GM19043 (cell line): Measurements from ENCODE around the gene ST14.

Experiments used
- ATAC-seq: cut with Tn5 transposase; IDR thresholded peaks from one replicate; pipeline ENCODE4 v1.9.1; 2021; ENCODE audit warnings: low read depth; ENCODE audit not compliant: unreplicated experiment

Gene ST14

DNA sequence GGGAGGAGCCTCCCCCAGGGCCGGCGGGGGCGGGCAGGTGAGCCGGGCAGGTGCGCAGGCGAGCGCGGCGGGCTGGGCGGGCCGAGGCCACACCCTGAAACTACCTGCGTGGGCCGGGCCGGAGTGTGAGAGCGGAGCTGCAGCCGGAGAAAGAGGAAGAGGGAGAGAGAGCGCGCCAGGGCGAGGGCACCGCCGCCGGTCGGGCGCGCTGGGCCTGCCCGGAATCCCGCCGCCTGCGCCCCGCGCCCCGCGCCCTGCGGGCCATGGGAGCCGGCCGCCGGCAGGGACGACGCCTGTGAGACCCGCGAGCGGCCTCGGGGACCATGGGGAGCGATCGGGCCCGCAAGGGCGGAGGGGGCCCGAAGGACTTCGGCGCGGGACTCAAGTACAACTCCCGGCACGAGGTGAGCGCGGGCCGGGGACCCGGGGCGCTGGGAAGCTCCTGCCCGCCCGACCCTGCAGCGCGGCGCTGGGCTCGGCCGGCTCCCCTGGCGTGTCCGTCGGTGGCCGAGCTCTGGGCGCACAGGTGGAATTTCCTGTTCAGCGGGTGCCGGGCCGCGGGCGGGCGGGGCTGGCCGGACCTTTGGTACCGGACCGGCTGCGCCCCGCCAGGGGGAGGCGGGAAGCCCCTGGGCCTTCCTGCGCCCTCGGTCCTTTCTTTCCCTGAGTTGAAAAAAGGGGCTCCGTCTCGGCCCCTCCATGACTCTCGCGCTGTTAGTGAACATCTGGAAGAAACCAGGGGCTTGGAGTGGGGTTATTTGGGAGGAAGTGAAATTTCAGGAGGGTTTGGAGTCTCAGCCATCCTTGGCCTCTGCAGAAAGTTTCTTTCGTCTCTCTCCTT lies at the start of gene ST14:
Gene ST14 (plus strand): TSS at position 126 of the 841 bp plus-strand sequence. CDS start 198 bp downstream, at position 324.
- no peak for ATAC-seq

- no peak for ATAC-seq
These were observed 49.1 kb upstream of the ST14 start for GRCh38 chr11:130110339-130111108.

DNA sequence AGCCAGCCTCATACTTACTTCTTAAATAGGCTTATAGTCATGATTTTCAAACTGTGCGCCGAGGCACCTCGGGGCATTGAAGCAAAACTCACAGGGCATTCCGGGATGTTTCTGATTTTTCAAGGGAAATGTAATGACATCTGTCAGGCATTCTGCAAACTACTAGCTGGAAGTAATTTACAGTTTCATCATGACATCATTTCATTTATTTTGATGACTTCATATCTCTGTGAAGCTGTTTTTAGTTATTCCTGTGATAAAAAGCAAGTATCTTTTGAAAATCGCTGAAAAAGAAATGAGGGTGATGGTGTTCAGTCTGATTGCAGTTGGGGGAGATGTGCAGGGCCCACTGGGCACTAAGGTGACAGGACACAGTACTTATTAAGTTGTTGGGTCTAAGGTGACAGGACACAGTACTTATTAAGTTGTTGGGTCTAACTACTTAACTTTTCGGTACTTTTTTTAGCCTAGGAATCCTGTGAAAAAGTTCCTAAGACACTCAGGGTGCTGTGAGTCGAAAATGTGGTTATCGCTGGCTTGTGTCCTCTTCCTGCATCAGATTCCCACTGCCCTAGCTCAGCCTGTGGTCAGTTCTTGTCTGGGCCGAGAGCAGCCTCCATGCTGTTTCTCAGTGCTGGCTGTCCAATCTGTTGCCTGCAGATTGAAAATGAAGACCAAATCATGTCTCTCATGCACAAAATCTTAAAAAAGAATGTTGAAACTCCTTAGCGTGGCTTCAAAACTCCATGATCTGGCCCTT lies 47.3 kb upstream of the ST14 start:
- ATAC-seq = no peak

GRCh38 chr11:130114281-130114680 lies 45.3 kb upstream of the ST14 start:
- ATAC-seq = no peak

DNA sequence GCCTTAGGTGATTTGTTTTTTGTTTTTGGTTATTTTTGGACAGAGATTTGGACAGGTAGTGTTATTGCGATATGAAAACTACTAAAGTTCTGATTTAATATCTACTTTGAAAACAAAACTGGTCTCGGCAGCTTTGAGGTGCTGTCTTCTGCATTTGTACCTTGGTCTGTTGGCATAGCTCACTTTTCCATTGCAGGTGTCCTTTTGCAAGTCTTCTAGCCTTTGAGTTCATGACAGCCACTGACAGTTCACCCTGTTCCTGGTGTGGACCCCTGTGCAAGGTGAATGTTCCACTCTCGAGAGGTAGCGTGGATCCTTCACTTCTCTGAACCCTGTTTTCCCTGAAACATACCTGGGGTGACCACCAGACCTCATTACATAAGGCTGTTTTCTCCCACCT lies 44.9 kb upstream of the ST14 start:
- ATAC-seq = no peak

DNA sequence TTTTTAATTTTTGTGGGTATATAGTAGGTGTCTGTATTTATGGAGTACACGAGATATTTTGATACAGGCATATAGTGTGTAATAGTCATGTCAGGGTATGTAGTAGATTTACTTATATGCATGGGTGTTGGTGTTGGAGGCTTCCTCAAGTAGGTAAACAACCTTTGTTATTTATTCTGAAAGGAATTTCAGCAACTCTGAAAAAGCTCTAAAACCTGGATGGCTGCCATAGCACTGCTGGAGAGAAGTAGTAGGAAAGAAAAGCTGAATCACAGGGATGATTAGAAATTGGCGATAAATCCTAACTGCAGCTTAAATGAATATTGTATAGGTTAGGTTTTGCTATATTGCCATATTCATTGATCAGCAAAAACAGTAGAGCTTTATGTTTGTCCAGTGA lies 44.4 kb upstream of the ST14 start:
- ATAC-seq = no peak

- ATAC-seq = peak; percentile 76
These were observed 41.4 kb upstream of the ST14 start for GRCh38 chr11:130118165-130118564.

- ATAC-seq = peak; percentile 54
These were observed 40.8 kb upstream of the ST14 start for GRCh38 chr11:130118636-130119387.

DNA sequence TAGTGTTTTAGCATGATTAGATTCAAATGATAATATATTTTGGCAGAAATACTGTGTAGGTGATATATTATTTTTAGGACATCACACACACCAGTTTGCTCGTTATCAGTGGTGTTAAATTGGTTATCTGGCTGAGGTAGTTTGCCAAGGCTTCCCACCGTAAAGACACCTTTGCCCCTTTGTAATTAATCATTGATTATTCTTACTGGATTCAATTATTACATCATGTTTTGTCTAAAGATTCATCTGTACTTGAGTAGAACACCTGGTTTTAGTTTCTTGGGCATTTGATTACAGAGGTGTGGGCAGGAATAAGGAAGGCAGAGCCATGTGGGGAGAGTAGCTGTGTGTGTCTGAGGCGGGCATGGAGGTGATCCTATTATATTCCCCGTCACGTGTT lies 39.5 kb upstream of the ST14 start:
- ATAC-seq = no peak

- no peak for ATAC-seq
These were observed 38.1 kb upstream of the ST14 start for GRCh38 chr11:130121445-130121978.

DNA sequence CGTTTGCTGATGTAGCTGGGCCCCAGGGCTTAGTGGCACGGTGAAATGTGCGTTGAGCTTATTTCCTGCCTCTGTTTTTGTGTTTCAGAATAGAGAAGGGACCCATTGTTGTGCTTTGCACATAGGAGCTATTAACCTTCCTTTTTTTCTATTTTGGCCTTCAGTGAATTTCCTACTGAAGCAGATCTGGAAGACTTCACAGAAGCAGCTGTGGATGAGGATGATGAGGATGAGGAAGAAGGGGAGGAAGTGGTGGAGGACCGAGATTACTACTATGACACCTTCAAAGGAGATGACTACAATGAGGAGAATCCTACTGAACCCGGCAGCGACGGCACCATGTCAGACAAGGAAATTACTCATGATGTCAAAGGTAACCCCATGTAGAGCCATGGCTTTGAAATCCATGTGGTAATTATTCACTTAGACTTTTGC lies 37.4 kb upstream of the ST14 start:
- ATAC-seq = no peak

DNA sequence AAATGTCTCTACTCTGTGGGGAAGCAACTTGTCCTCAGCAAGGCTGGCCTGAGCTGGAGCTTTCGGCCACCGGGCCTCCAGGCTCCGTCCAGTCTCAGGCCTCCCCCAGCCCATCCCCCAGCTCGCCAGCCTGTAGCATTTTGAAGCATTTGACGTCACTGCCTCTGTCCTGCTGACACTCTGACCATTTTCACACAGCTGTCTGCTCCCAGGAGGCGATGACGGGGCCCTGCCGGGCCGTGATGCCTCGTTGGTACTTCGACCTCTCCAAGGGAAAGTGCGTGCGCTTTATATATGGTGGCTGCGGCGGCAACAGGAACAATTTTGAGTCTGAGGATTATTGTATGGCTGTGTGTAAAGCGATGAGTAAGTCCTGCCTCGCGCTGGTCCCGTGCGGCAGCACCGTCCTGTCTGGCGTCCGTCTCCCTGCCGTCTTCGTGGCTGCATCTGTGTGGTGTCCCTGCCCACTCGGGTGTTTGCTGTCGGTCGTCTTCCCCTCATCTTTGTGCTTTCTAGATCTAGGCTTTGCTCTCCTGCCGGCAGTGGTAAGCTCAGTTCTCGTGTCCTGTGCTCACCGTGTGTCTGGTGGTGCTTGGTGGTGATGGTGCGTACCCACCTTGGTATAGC lies 36.1 kb upstream of the ST14 start:
- ATAC-seq = no peak

DNA sequence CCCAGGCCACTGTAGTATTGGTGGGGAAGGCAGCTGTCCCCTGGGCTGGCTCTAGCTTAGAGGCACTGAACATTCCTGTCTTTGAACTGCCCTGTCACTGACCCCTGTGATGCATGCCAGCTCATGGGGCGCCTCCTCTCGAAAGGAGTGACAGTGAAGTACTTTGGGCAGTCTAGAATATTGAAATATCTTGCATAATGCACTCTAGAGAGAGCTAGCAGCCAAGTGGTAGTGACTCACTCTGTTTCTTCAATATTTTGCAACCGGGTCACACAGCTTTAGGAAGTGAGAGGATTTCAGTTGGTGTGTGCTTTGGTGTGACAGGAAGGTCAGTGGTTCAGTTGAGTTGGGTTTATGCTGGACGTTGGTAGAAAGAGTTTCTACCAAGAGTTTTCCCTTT lies 35.5 kb upstream of the ST14 start:
- ATAC-seq = no peak

- ATAC-seq = no peak
These were observed 33.9 kb upstream of the ST14 start for GRCh38 chr11:130125638-130126037.

GRCh38 chr11:130126516-130126915 lies 33.1 kb upstream of the ST14 start:
- no peak for ATAC-seq

- no peak for ATAC-seq
These were observed 32.1 kb upstream of the ST14 start for GRCh38 chr11:130127509-130127908.

DNA sequence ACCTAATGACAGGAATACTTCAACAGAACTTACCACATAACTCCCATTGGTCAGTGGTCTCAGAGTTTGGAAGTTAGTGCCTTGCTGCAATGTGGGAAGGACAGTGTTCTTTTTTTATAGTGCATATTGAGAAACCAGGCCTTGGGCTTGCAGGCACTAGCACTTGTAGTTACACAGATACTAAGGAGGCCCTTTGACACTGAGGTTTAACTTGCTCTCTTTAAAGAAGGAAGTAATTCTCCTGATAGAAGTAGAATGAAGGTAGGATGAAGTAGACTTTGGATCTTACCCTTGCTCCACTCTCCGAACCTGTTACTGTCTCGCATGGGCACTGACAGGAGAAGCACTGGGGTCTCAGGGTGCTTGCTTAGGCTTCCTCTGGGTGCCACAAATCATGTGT lies 31.0 kb upstream of the ST14 start:
- no peak for ATAC-seq

DNA sequence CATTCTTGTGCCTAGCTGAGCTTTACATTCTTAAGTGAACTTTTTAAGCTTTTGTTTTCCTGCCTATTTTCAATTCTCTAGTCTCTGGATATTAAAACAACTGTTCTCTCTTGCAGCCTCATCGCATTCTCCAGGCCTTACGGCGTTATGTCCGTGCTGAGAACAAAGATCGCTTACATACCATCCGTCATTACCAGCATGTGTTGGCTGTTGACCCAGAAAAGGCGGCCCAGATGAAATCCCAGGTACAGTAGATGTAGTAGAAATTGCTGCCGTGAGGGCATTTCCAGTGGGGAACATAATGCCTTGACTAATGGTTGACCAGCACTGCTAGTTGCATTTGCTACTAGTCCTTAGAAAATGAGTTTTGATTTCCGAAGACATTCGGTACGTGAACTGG lies 29.7 kb upstream of the ST14 start:
- ATAC-seq = no peak

GRCh38 chr11:130131961-130132850 lies 27.4 kb upstream of the ST14 start:
- ATAC-seq = peak; percentile 75
